ENCODE data around the gene RSPH3. TPM values are rescaled to one million over a fixed set of nuclear protein-coding genes. Genes with fewer than 3 reads are reported as not detected.

The RSPH3 gene
- polyA plus RNA-seq (2.4 and 3.5 TPM in 2 replicates), polyA minus RNA-seq (9.3 and 11.9 TPM in 2 replicates)

GRCh38 chr6:158999666-159000403 lies at the start of gene RSPH3:
TSS of gene RSPH3 (minus strand) at chr6:159000202. CDS start at chr6:158999550, 652 bp downstream.
- Histone ChIP-seq H2AFZ (ENCODE audit: low read depth, low read length) (peak within 1 kb of the TSS; percentile 100), H3K9me2 (ENCODE audit: insufficient read depth, low read length) (no peaks in the 10 kb centered on the region), H3F3A (ENCODE audit: insufficient read depth, low read length, poor library complexity, severe bottlenecking) (no peaks in the 10 kb centered on the region), H3K36me3 (ENCODE audit: insufficient read depth, low read length) (no peaks in the 10 kb centered on the region), H3K79me2 (replicated peaks; ENCODE audit: insufficient read depth, low read length) (peaks cover 6% of the 10 kb centered on the region), H3K4me2 (ENCODE audit: low read length) (peak within 1 kb of the TSS; percentile 82), H3K4me3 (ENCODE audit: low read length) (peak within 1 kb of the TSS; percentile 91), H3K9ac (ENCODE audit: low read length) (peak within 1 kb of the TSS; percentile 97), H3K9me3 (ENCODE audit: low read length) (no peaks in the 10 kb centered on the region), H4K20me1 (ENCODE audit: insufficient read depth) (no peaks in the 10 kb centered on the region), H3K27ac (ENCODE audit: low read length) (peak within 1 kb of the TSS; percentile 98), H3K27me3 (ENCODE audit: insufficient read depth, low read depth, low read length) (no peaks in the 10 kb centered on the region)
- TF ChIP-seq MXI1 (conservative IDR thresholded peaks at IDR 0.05; ENCODE audit: poor library complexity, severe bottlenecking) (peak; percentile 93), TAF1 (IDR thresholded peaks at IDR 0.05; ENCODE audit: low read depth) (peak; percentile 95), SMC3 (conservative IDR thresholded peaks at IDR 0.05; ENCODE audit: poor library complexity) (peak; percentile 48), REST (IDR thresholded peaks at IDR 0.05; ENCODE audit: borderline replicate concordance) (peak; percentile 93), POLR2AphosphoS5 (IDR thresholded peaks at IDR 0.05) (peak; percentile 98), EP300 (conservative IDR thresholded peaks at IDR 0.05; ENCODE audit: poor library complexity, severe bottlenecking) (peak; percentile 62), EZH2 (IDR thresholded peaks at IDR 0.05; ENCODE audit: borderline replicate concordance, insufficient read depth, low read length, poor library complexity, severe bottlenecking) (no peak), CTCF (IDR thresholded peaks at IDR 0.05; ENCODE audit: poor library complexity, severe bottlenecking) (peak; percentile 61), RAD21 (conservative IDR thresholded peaks at IDR 0.05) (peak; percentile 45)

GRCh38 chr6:159047891-159048685 lies 48.1 kb upstream of the RSPH3 start:
- H3K36me3 ChIP-seq (ENCODE audit: insufficient read depth, low read length): no peaks in the 10 kb centered on the region
- TF ChIP-seq EZH2 (IDR thresholded peaks at IDR 0.05; ENCODE audit: borderline replicate concordance, insufficient read depth, low read length, poor library complexity, severe bottlenecking) (no peak), POLR2AphosphoS5 (IDR thresholded peaks at IDR 0.05) (no peak), TAF1 (IDR thresholded peaks at IDR 0.05; ENCODE audit: low read depth) (no peak), MXI1 (conservative IDR thresholded peaks at IDR 0.05; ENCODE audit: poor library complexity, severe bottlenecking) (no peak)
- H3K27me3 ChIP-seq (ENCODE audit: insufficient read depth, low read depth, low read length): no peaks in the 10 kb centered on the region
- H3K4me3 ChIP-seq (ENCODE audit: low read length): no peak overlapping the region
- H3K9me3 ChIP-seq (ENCODE audit: low read length): no peaks in the 10 kb centered on the region
- no peaks in the 10 kb centered on the region for H3F3A ChIP-seq (ENCODE audit: insufficient read depth, low read length, poor library complexity, severe bottlenecking)
- H3K27ac ChIP-seq (ENCODE audit: low read length): no peak overlapping the region
- H2AFZ ChIP-seq (ENCODE audit: low read depth, low read length): no peak overlapping the region
- no peaks in the 10 kb centered on the region for H3K79me2 ChIP-seq (replicated peaks; ENCODE audit: insufficient read depth, low read length)
- no peaks in the 10 kb centered on the region for H3K9me2 ChIP-seq (ENCODE audit: insufficient read depth, low read length)
- H4K20me1 ChIP-seq (ENCODE audit: insufficient read depth): no peaks in the 10 kb centered on the region
- H3K9ac ChIP-seq (ENCODE audit: low read length): no peak overlapping the region
- no peak overlapping the region for H3K4me2 ChIP-seq (ENCODE audit: low read length)

All from neural cell (in vitro differentiated cells).